DND-41 (cell line): Measurements from ENCODE around the gene NSUN2.

Source experiments
- ATAC-seq: fragments of 200-7000 bp; cut with Tn5 transposase; 3 replicates; pipeline ENCODE4 v1.9.1; 2021; ENCODE audit warnings: low read depth; ENCODE audit not compliant: insufficient read depth
- DNase-seq: peaks from one replicate; pipeline ENCODE4 v3.0.0-alpha.2; 2020
- H2AFZ ChIP-seq: 2 replicates; pipeline ENCODE4 v1.6.0; 2012; ENCODE audit warnings: low read depth, low read length
- H3K27ac ChIP-seq: 2 replicates; pipeline ENCODE4 v1.5.1; 2012; ENCODE audit warnings: low read length, inconsistent platforms
- H3K27me3 ChIP-seq: fragments of 200-600 bp; sonication (generic); 2 replicates; pipeline ENCODE4 v1.6.0; 2012; ENCODE audit warnings: low read length, mild to moderate bottlenecking, inconsistent platforms; ENCODE audit not compliant: insufficient read depth, poor library complexity
- H3K36me3 ChIP-seq: 2 replicates; pipeline ENCODE4 v1.5.1; 2012; ENCODE audit warnings: low read length, inconsistent platforms; ENCODE audit not compliant: insufficient read depth
- H3K4me1 ChIP-seq: 2 replicates; pipeline ENCODE4 v1.5.1; 2012; ENCODE audit warnings: mild to moderate bottlenecking, low read length; ENCODE audit not compliant: insufficient read depth
- H3K4me2 ChIP-seq: 2 replicates; pipeline ENCODE4 v1.6.0; 2012; ENCODE audit warnings: mild to moderate bottlenecking, moderate library complexity, low read length, inconsistent platforms; ENCODE audit not compliant: insufficient read depth
- H3K4me3 ChIP-seq, 2 experiments: fragments of 200-600 bp in 1 of 2; shearing (Covaris generic) in 1 of 2; 2 replicates each; pipeline ENCODE4 v1.5.1; 2012 to 2016; ENCODE audit warnings: inconsistent platforms in 2 of 2, low read length in 2 of 2, mild to moderate bottlenecking in 2 of 2, low read depth in 1 of 2, moderate library complexity in 1 of 2
- H3K79me2 ChIP-seq: 2 replicates; pipeline ENCODE4 v1.6.0; 2012; ENCODE audit warnings: low read length, inconsistent platforms; ENCODE audit not compliant: insufficient read depth
- H3K9ac ChIP-seq: 2 replicates; pipeline ENCODE4 v1.6.0; 2012; ENCODE audit warnings: low read depth, mild to moderate bottlenecking, inconsistent platforms, low read length, moderate library complexity
- H3K9me3 ChIP-seq: 2 replicates; pipeline ENCODE4 v1.5.1; 2012; ENCODE audit warnings: low read length, moderate library complexity, mild to moderate bottlenecking, inconsistent platforms; ENCODE audit not compliant: insufficient read depth, severe bottlenecking
- H4K20me1 ChIP-seq: 2 replicates; pipeline ENCODE4 v1.6.0; 2012; ENCODE audit warnings: low read length; ENCODE audit not compliant: insufficient read depth
- EZH2 ChIP-seq: IDR thresholded peaks from 3 replicates; pipeline ENCODE4 v1.6.1; 2012; ENCODE audit warnings: borderline replicate concordance, low read depth, mild to moderate bottlenecking, moderate library complexity, low read length, inconsistent platforms; ENCODE audit not compliant: severe bottlenecking
- TF ChIP-seq, protein P1 (sequence below): IDR thresholded peaks from 2 replicates; pipeline ENCODE4 v1.5.1; 2012; ENCODE audit warnings: borderline replicate concordance, low read length, moderate library complexity, mild to moderate bottlenecking; ENCODE audit not compliant: poor library complexity, severe bottlenecking; ENCODE audit errors: extremely low read depth

The NSUN2 gene

DNA sequence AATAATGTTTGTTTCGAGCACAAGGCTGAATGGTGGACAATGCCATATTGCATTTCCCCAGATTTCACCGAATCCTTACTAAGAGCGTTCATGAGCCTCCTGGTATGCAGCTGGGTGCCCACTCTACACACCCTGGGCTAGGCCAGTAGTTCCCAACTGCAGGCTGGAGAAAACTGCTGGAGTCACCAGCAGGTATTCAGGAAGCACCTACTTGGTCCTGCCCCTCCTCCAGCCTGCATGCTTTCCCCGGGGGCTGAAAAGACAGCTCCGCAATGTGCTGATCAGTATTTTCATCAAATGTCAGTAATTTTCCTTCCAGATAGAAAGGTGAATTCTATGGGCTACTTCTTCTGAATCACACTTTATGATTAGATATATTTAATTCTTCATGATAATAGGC is 34.8 kb upstream of the NSUN2 start:
- Histone ChIP-seq H3K27me3 (no peaks in the 10 kb centered on the region), H3K4me2 (no peak overlapping the region), H3K79me2 (no peaks in the 10 kb centered on the region), H3K27ac (no peak overlapping the region), H4K20me1 (no peaks in the 10 kb centered on the region), H3K36me3 (peaks cover 12% of the 10 kb centered on the region), H3K9me3 (no peaks in the 10 kb centered on the region), H3K9ac (no peak overlapping the region), H3K4me1 (no peaks in the 10 kb centered on the region), H2AFZ (no peak overlapping the region), H3K4me3 (no peak overlapping the region)
- TF ChIP-seq, protein P1, sequence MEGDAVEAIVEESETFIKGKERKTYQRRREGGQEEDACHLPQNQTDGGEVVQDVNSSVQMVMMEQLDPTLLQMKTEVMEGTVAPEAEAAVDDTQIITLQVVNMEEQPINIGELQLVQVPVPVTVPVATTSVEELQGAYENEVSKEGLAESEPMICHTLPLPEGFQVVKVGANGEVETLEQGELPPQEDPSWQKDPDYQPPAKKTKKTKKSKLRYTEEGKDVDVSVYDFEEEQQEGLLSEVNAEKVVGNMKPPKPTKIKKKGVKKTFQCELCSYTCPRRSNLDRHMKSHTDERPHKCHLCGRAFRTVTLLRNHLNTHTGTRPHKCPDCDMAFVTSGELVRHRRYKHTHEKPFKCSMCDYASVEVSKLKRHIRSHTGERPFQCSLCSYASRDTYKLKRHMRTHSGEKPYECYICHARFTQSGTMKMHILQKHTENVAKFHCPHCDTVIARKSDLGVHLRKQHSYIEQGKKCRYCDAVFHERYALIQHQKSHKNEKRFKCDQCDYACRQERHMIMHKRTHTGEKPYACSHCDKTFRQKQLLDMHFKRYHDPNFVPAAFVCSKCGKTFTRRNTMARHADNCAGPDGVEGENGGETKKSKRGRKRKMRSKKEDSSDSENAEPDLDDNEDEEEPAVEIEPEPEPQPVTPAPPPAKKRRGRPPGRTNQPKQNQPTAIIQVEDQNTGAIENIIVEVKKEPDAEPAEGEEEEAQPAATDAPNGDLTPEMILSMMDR: no peak
- no peak for TF ChIP-seq EZH2
- ATAC-seq (no peak), DNase-seq (no peak)

GRCh38 chr5:6666762-6667161 is 33.9 kb upstream of the NSUN2 start:
- TF ChIP-seq, protein P1: no peak
- TF ChIP-seq EZH2: no peak
- Histone ChIP-seq H3K27ac (no peak overlapping the region), H3K9ac (no peak overlapping the region), H3K79me2 (no peaks in the 10 kb centered on the region), H3K27me3 (no peaks in the 10 kb centered on the region), H3K4me1 (no peaks in the 10 kb centered on the region), H3K4me2 (no peak overlapping the region), H3K9me3 (no peaks in the 10 kb centered on the region), H3K36me3 (peaks cover 12% of the 10 kb centered on the region), H2AFZ (no peak overlapping the region), H3K4me3 (no peak overlapping the region), H4K20me1 (no peaks in the 10 kb centered on the region)
- DNase-seq: no peak
- ATAC-seq: no peak

GRCh38 chr5:6660688-6661087 is 27.8 kb upstream of the NSUN2 start:
- Histone ChIP-seq H4K20me1 (no peaks in the 10 kb centered on the region), H3K79me2 (no peaks in the 10 kb centered on the region), H3K9me3 (peaks cover 7% of the 10 kb centered on the region), H3K36me3 (peaks cover 23% of the 10 kb centered on the region), H3K4me2 (no peak overlapping the region), H3K9ac (no peak overlapping the region), H3K27me3 (no peaks in the 10 kb centered on the region), H3K4me1 (no peaks in the 10 kb centered on the region), H3K4me3 (no peak overlapping the region), H2AFZ (no peak overlapping the region), H3K27ac (no peak overlapping the region)
- no peak for DNase-seq
- TF ChIP-seq EZH2: no peak
- TF ChIP-seq, protein P1: no peak
- no peak for ATAC-seq
